ENCODE data around the gene SLC5A11. TPM values are rescaled to one million over a fixed set of nuclear protein-coding genes. Genes with fewer than 3 reads are reported as not detected.

Gene SLC5A11
- polyA plus RNA-seq, 1 experiment = not detected

DNA sequence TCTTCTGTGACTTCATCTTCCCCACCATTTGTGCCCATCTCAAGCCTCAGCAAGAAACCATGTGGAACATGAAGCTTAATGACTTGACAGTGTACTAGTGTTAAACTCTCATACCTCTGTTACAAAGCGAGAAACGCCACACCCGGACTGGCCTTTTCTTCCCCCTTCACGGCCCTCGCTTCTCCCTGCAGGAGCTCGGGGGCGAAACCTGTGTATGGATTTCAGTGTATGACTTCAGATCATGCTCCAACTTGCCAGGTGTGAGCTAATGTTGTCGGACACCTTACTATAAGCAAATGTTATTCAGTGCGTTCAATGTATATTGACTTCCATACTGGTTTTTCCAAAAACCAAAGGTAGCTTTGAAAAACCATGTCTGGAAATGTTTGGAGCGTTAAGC lies 20.1 kb upstream of the SLC5A11 start:
- no peaks in the 10 kb centered on the region for H3K27me3 ChIP-seq (ENCODE audit: control insufficient read depth, insufficient read depth, low read length)
- CTCF ChIA-PET = interaction anchor here (1.2 to 1.8 kb wide), 2 partner anchors 9 to 12 kb away, joined by 3 to 6 read pairs; no protein-coding TSS in a partner anchor

DNA sequence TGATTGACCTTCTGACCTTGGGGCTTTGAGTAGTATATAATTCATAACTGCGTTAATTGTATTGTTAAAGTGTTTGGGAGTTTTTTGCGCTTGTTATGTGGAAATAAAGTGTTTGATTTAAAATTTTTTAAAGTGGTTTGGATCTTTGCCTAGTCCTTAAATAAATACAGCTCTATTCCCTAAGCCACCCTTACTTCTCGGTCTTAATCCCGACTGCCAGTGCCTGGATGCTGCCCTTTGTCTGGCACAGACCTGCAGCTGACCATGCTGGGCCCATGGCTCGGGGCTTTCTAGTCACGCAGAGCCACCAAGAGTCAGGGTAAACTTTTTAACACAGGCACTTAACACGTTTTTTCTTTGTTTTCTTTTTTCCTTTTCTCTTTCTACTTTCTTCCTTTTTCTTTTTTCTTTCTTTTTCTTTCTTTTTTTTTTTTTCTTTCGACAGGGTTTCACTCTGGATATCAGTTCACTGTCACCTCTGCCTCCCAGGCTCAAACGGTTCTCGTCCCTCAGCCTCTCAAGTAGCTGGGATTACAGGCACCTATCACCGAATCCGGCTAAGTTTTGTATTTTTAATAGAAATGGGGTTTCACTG lies 19.6 kb upstream of the SLC5A11 start:
- Histone ChIP-seq H3K4me3 (ENCODE audit: low read depth, low read length) (no peak overlapping the region), H3K27me3 (ENCODE audit: control insufficient read depth, insufficient read depth, low read length) (no peaks in the 10 kb centered on the region), H3K36me3 (ENCODE audit: control insufficient read depth, insufficient read depth, low read length) (peaks cover 30% of the 10 kb centered on the region)
- DNase-seq (ENCODE audit: low read depth) = no peak
- no peak for TF ChIP-seq CTCF (IDR thresholded peaks at IDR 0.05; ENCODE audit: insufficient read depth, low read depth, low read length)
- CTCF ChIA-PET = interaction anchor here (1.1 to 1.8 kb wide), 3 partner anchors 8 to 247 kb away, joined by 3 to 6 read pairs (median 3); no protein-coding TSS in a partner anchor
- POLR2A ChIA-PET = no interaction called here

More for the DNA sequence above, 20.1 kb upstream of the SLC5A11 start:
- Histone ChIP-seq H3K36me3 (ENCODE audit: control insufficient read depth, insufficient read depth, low read length) (peaks cover 32% of the 10 kb centered on the region), H3K4me3 (ENCODE audit: low read depth, low read length) (no peak overlapping the region)
- POLR2A ChIA-PET = no interaction called here
- TF ChIP-seq CTCF (IDR thresholded peaks at IDR 0.05; ENCODE audit: insufficient read depth, low read depth, low read length) = no peak
- no peak for DNase-seq (ENCODE audit: low read depth)

DNA sequence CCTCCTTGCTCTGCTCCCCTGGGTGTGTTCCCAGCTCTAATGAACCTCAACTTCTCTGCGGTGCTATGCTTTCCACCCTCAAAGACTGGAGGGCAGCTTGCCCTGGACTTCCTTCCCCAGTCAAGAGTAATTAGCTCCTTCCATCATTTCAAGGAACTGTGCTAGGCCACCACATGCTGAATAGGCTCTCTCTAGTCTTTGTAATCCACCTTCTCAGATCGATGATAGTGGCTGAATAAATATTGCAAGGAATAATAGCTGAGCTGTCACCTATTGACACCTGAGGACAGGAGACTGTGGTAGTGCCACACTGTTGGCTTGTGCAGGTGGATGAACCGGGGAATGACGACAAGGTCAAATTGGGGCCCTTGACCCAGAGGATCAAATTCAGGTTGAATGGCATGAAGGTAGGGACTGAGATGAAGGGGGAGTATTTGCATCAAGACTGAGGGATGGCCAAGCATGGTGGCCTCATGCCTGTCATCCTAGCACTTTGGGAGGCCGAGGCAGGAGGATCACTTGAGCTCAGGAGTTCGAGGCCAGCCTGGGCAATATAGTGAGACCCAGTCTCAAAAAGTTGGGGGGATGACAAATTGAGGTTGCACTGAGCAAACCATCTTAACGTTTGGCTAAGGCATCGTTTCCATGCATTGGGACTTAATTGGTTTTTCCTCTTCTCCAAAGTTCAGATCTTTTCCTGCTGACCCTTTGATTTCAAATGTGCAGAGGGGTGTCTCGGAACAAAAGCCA lies 18.8 kb upstream of the SLC5A11 start:
- ChIA-PET CTCF (interaction anchor here (1.1 to 1.8 kb wide), 2 partner anchors 8 to 248 kb away, joined by 3 to 6 read pairs; no protein-coding TSS in a partner anchor), POLR2A (no interaction called here)

DNA sequence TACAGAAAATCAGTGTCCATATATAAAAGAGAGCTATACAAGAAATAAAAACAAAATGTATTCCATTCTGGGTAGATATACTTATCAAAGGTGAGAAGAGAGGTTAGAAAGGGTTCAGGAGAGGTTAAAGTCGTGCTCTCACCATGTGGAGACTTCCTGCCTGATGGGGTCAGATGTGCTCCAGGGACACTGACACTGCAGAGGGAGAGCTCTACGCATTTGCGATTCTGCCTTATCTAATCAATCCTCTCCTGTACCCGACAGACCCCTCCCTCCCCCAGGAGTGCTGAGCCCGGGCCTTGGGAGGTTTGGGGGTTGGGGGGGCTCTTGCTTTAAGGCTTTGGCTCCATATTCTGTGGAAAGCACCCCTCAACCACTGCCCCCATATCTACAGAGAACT lies 16.6 kb upstream of the SLC5A11 start:
- no peak for DNase-seq (ENCODE audit: low read depth)
- no peak for TF ChIP-seq CTCF (IDR thresholded peaks at IDR 0.05; ENCODE audit: insufficient read depth, low read depth, low read length)
- Histone ChIP-seq H3K4me3 (ENCODE audit: low read depth, low read length) (no peak overlapping the region), H3K36me3 (ENCODE audit: control insufficient read depth, insufficient read depth, low read length) (peaks cover 6% of the 10 kb centered on the region), H3K27me3 (ENCODE audit: control insufficient read depth, insufficient read depth, low read length) (no peaks in the 10 kb centered on the region)
- ChIA-PET CTCF (interaction anchor here (0.6 kb wide), 1 partner anchor 77 kb away, joined by 3 read pairs; no protein-coding TSS in a partner anchor), POLR2A (no interaction called here)

More for the DNA sequence above, 18.8 kb upstream of the SLC5A11 start:
- Histone ChIP-seq H3K27me3 (ENCODE audit: control insufficient read depth, insufficient read depth, low read length) (no peaks in the 10 kb centered on the region), H3K36me3 (ENCODE audit: control insufficient read depth, insufficient read depth, low read length) (peaks cover 23% of the 10 kb centered on the region), H3K4me3 (ENCODE audit: low read depth, low read length) (no peak overlapping the region)
- DNase-seq (ENCODE audit: low read depth) = no peak
- TF ChIP-seq CTCF (IDR thresholded peaks at IDR 0.05; ENCODE audit: insufficient read depth, low read depth, low read length) = no peak

GRCh38 chr16:24833352-24833751 lies 12.4 kb upstream of the SLC5A11 start:
- no peak for DNase-seq (ENCODE audit: low read depth)
- no peak overlapping the region for H3K4me3 ChIP-seq (ENCODE audit: low read depth, low read length)
- POLR2A ChIA-PET = no interaction called here
- no peak for TF ChIP-seq CTCF (IDR thresholded peaks at IDR 0.05; ENCODE audit: insufficient read depth, low read depth, low read length)
- H3K36me3 ChIP-seq (ENCODE audit: control insufficient read depth, insufficient read depth, low read length) = no peaks in the 10 kb centered on the region; the same call in 1 of the 2 replicates
- no peaks in the 10 kb centered on the region for H3K27me3 ChIP-seq (ENCODE audit: control insufficient read depth, insufficient read depth, low read length)
- CTCF ChIA-PET = interaction anchor here (0.6 kb wide), 1 partner anchor 14 kb away, joined by 3 read pairs; no protein-coding TSS in a partner anchor

Data from BJ (cell line).